Osteocyte (in vitro differentiated cells): ENCODE data around the gene CHDH. TPM values are rescaled to one million over a fixed set of nuclear protein-coding genes. Genes with fewer than 3 reads are reported as not detected.

Experiments
- DNase-seq: peaks from one replicate; pipeline ENCODE4 v3.0.0; 2021; ENCODE audit warnings: mixed read lengths; ENCODE audit not compliant: unreplicated experiment; ENCODE audit errors: extremely low spot score
- H3K27ac Mint-ChIP-seq: one replicate; pipeline ENCODE4 v1.8.0; 2021; ENCODE audit warnings: mild to moderate bottlenecking, mixed read lengths; ENCODE audit not compliant: unreplicated experiment
- H3K27me3 Mint-ChIP-seq: one replicate; pipeline ENCODE4 v1.8.0; 2021; ENCODE audit warnings: mixed read lengths; ENCODE audit not compliant: unreplicated experiment
- H3K36me3 Mint-ChIP-seq: one replicate; pipeline ENCODE4 v1.8.0; 2021; ENCODE audit warnings: mixed read lengths; ENCODE audit not compliant: unreplicated experiment
- H3K4me1 Mint-ChIP-seq: one replicate; pipeline ENCODE4 v1.8.0; 2021; ENCODE audit warnings: mixed read lengths; ENCODE audit not compliant: unreplicated experiment
- H3K4me3 Mint-ChIP-seq: one replicate; pipeline ENCODE4 v1.8.0; 2021; ENCODE audit warnings: mild to moderate bottlenecking, moderate library complexity, mixed read lengths; ENCODE audit not compliant: unreplicated experiment
- H3K9me3 Mint-ChIP-seq: one replicate; pipeline ENCODE4 v1.8.0; 2021; ENCODE audit warnings: mixed read lengths; ENCODE audit not compliant: unreplicated experiment
- total RNA-seq: library from RNA; stranded (reverse); gene quantifications from 2 replicates; pipeline ENCODE4 v1.2.1, GENCODE V29; 2021
- TF ChIP-seq, protein P1 (sequence below): fragments of 200-600 bp; sonication (generic); IDR thresholded peaks from 2 replicates; pipeline ENCODE4 v1.5.0; 2021; ENCODE audit warnings: antibody characterized with exemption, mild to moderate bottlenecking, moderate library complexity

CHDH gene
- total RNA-seq, 1 donor from 2014 or later = 0.86 TPM

DNA sequence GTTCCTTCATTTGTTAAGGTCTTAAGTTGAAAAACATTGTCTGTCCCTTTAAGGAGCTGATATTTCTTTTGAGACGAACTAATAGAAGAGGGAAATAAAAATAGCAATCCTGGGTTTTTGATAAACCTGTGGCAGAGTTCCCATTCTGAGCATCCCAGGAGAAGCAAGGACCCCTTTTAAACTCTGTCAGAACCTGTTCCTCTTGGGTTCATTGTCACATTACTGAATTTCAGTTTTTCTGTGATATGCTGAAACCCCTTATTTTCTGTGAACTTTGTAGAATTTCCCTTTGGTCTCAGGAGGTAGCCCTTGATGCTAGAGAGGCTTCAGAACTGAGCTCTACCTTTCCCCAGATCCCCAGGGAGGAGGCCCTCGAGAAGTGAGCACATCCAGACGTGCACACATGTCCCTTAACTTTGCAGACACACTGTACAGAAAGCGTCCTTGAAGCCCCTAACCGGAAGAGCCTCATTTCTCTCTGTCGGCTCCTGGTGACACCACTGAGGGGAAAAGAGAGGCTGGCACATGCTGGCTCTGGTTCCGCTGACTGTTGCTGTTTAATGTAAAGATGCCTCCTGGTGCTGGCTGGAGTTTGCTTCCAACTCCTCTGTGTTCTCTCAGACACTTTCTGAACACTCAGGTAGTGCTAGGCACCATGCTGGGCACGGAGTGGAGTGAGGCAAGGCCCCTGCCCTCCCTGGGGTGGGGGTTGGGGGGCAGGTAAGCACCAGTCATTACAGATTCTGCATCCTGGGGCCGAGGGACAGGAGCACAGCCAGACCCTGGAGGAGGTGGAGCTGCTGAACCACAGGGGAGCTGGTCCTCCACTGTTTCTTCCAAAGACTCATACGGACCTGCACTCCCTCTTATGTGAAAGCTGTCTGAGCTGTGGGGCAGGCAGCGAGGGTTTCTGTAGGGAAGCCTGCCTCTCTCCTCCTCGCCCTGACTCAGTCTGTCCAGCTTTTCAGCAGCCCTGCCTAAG lies 77.5 kb downstream of the CHDH start:
- Mint-ChIP-seq H3K4me1 (peaks cover 16% of the 10 kb centered on the region), H3K36me3 (no peaks in the 10 kb centered on the region), H3K4me3 (no peak overlapping the region), H3K27me3 (peaks cover 27% of the 10 kb centered on the region), H3K27ac (no peak overlapping the region), H3K9me3 (no peaks in the 10 kb centered on the region)
- TF ChIP-seq, protein P1, sequence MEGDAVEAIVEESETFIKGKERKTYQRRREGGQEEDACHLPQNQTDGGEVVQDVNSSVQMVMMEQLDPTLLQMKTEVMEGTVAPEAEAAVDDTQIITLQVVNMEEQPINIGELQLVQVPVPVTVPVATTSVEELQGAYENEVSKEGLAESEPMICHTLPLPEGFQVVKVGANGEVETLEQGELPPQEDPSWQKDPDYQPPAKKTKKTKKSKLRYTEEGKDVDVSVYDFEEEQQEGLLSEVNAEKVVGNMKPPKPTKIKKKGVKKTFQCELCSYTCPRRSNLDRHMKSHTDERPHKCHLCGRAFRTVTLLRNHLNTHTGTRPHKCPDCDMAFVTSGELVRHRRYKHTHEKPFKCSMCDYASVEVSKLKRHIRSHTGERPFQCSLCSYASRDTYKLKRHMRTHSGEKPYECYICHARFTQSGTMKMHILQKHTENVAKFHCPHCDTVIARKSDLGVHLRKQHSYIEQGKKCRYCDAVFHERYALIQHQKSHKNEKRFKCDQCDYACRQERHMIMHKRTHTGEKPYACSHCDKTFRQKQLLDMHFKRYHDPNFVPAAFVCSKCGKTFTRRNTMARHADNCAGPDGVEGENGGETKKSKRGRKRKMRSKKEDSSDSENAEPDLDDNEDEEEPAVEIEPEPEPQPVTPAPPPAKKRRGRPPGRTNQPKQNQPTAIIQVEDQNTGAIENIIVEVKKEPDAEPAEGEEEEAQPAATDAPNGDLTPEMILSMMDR = no peak
- no peak for DNase-seq

DNA sequence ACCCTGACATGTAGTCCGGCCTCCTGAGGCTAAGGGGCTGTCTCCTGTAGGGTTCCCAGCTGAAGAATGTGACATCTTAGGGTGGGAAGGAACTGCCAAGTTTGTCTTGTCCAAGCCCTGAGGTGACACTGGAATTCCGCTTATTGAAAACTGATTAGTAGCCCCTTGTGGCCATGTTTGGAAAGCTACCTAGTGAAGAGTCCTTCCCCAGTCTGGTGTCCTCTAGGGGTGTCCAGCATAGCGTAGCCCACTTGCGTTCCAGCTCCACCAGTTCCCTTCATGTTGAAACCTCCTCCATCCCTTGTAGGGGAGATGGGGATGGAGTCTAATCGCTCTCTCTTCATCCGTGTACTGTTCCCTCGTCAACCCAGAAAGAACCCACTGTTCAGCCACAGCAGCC lies 79.5 kb downstream of the CHDH start:
- H3K36me3 Mint-ChIP-seq = no peaks in the 10 kb centered on the region
- H3K4me1 Mint-ChIP-seq = no peaks in the 10 kb centered on the region
- peaks cover 27% of the 10 kb centered on the region for H3K27me3 Mint-ChIP-seq
- DNase-seq = no peak
- TF ChIP-seq, protein P1 = no peak
- H3K27ac Mint-ChIP-seq = no peak overlapping the region
- H3K4me3 Mint-ChIP-seq = no peak overlapping the region
- H3K9me3 Mint-ChIP-seq = no peaks in the 10 kb centered on the region

DNA sequence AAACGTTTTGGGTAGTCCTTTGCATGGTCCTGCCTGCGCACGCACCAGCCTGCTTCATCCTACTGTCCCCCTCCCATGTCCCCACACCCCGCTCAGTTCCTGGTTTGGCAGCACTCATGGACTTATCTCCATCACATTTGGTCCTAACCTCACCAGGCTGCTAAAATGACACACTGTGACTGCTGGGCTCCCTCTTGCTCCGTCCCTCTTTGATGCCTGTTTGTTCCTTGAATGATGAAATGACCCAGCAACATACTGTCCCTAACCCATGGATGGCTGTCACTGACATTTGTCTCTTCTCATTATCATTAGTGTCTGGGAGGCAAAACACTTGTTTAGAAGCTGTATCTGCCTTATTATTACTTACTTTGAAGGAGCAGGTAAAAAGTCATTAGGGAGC lies 80.5 kb downstream of the CHDH start:
- Mint-ChIP-seq H3K36me3 (no peaks in the 10 kb centered on the region), H3K4me3 (no peak overlapping the region), H3K4me1 (no peaks in the 10 kb centered on the region), H3K27ac (no peak overlapping the region), H3K9me3 (no peaks in the 10 kb centered on the region), H3K27me3 (peaks cover 27% of the 10 kb centered on the region)
- DNase-seq = no peak
- TF ChIP-seq, protein P1 = no peak

DNA sequence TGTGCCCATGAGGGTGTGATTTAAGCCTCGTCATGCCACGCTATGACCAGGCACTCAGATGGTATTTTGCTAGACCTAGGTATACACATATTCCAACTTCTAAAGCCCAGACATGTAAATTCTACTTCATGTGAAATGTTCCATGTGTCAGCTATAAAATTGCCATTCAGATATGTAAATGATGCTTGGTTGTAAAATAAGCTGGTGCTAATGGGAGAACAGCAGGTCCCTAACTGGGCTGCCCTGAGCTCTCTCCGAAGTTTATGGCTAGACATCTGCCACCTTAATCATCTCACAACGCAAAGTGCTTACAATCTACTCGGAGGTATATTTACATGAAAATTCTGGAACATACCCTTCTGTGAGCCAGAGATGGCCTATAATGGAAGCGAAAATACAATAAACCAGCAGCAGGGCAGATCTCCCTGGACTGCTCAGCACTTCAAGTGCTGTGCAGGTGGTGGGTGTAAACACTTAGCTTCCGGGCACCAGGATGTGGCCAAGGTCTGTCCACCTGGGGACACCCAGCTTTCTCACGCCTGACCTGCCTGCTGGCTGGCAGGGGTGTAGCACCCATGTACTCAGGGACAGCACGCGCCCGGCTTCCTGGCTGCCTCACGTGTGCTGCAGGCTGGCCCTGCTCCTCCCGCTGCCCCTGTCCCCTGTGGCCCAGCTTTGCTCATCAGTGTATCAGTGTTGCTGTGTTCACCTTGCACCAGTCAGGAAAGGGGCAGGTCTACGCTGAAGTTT lies 82.0 kb downstream of the CHDH start:
- no peak for DNase-seq
- Mint-ChIP-seq H3K27me3 (peaks cover 20% of the 10 kb centered on the region), H3K36me3 (no peaks in the 10 kb centered on the region), H3K4me3 (no peak overlapping the region), H3K4me1 (no peaks in the 10 kb centered on the region), H3K9me3 (no peaks in the 10 kb centered on the region), H3K27ac (no peak overlapping the region)
- TF ChIP-seq, protein P1 = no peak

DNA sequence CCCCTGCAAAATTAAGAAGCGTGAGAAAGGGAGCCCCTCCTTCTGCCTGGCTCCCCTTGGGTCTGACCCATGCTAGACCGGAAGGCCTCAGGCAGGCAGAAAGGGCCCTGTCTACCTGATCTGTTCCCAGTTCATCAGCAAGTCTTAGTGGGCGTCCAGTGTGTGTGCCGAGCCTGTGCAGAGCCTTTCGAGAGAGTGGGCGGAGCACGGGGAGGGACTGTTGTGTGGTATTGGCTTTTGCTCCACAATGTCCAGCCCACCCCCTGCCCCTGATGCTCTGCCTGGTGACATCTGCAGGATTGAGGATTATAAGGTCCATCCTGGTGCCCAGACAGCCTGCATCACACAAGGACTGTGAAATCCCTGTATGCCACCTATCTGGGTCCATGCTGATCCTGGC lies 82.9 kb downstream of the CHDH start:
- Mint-ChIP-seq H3K4me3 (no peak overlapping the region), H3K4me1 (no peaks in the 10 kb centered on the region), H3K27me3 (peaks cover 18% of the 10 kb centered on the region), H3K36me3 (no peaks in the 10 kb centered on the region), H3K27ac (no peak overlapping the region), H3K9me3 (no peaks in the 10 kb centered on the region)
- TF ChIP-seq, protein P1 = no peak
- DNase-seq = no peak
